NT2/D1 (cell line): Measurements from ENCODE around the gene CDC42EP5.

ENCODE experiments used
- SUZ12 ChIP-seq: IDR thresholded peaks from 2 replicates; pipeline ENCODE4 v1.6.1; 2011; ENCODE audit not compliant: insufficient read length, insufficient read depth; ENCODE audit errors: extremely low read depth
- YY1 ChIP-seq: IDR thresholded peaks from 2 replicates; pipeline ENCODE4 v1.6.1; 2011; ENCODE audit not compliant: insufficient read length, insufficient read depth

GRCh38 chr19:54421521-54421920 lies 51.6 kb downstream of the CDC42EP5 start:
- no peak for TF ChIP-seq SUZ12
- no peak for TF ChIP-seq YY1
